ENCODE results near the gene KPTN. TPM values are rescaled to one million over a fixed set of nuclear protein-coding genes. Genes with fewer than 3 reads are reported as not detected.

The KPTN gene
- polyA plus RNA-seq, 3 donors from 2014 or later = 5.0 to 25.7 (median 8.9) TPM

- H3K4me3 Mint-ChIP-seq = no peak overlapping the region
- H3K36me3 Mint-ChIP-seq = peaks cover 3 to 10% (median 6%) of the 10 kb centered on the region in 3 donors
- H3K4me1 Mint-ChIP-seq = peaks cover 4 to 12% of the 10 kb centered on the region in 2 donors
- no peak overlapping the region for H3K27ac Mint-ChIP-seq
- peak; percentile 50 to 63 (median 55) for DNase-seq
- no peaks in the 10 kb centered on the region for H3K9me3 Mint-ChIP-seq
- H3K27me3 Mint-ChIP-seq (ENCODE audit: low read depth in 3 of 3) = peaks cover 17 to 37% (median 18%) of the 10 kb centered on the region in 3 donors
These were observed 56.5 kb downstream of the KPTN start for GRCh38 chr19:47427241-47428176.

Other genes with a start within 250 kb of the KPTN start
- gene CCDC9, start 227.7 kb downstream of the KPTN start, polyA plus RNA-seq = 10 to 100 TPM in 1 of 3 donors, 1 to 10 TPM in 2; 2.6 to 12.2 (median 5.1) TPM
- gene INAFM1, start 209.3 kb downstream of the KPTN start, polyA plus RNA-seq = 1 to 10 TPM; 1.2 to 3.9 (median 2.3) TPM
- under 1 TPM in 2 of 3 donors, not detected in 1; 0.16 to 0.36 TPM for gene C5AR1, start 174.4 kb downstream of the KPTN start, polyA plus RNA-seq
- gene C5AR2, start 152.0 kb downstream of the KPTN start, polyA plus RNA-seq = under 1 TPM in 2 of 3 donors, not detected in 1; 0.18 to 0.29 TPM
- gene DHX34, start 134.9 kb downstream of the KPTN start, polyA plus RNA-seq = 1 to 10 TPM; 3.2 to 9.7 (median 5.2) TPM
- gene MEIS3, start 64.7 kb downstream of the KPTN start, polyA plus RNA-seq = not detected
- gene SLC8A2, start 12.3 kb downstream of the KPTN start, polyA plus RNA-seq = not detected
- 100 to 1,000 TPM; 114 to 177 (median 146) TPM for gene NAPA, start 30.8 kb upstream of the KPTN start, polyA plus RNA-seq
- gene ZNF541, start 88.9 kb upstream of the KPTN start, polyA plus RNA-seq = not detected
- gene BICRA, start 124.9 kb upstream of the KPTN start, polyA plus RNA-seq = 1 to 10 TPM in 1 of 3 donors, under 1 TPM in 1, not detected in 1; 0.36 to 1.9 TPM
- gene EHD2, start 229.2 kb upstream of the KPTN start, polyA plus RNA-seq = not detected